ENCODE results near the gene RPS6KB2. TPM values are rescaled to one million over a fixed set of nuclear protein-coding genes. Genes with fewer than 3 reads are reported as not detected.
A peak's percentile ranks its signal among the peaks of the same experiment; 100 is the strongest.
"Not testable (repeated sequence)": the region's sequence is repeated elsewhere in the genome, so short reads cannot be mapped to it uniquely, and the experiment has no call there.

Gene RPS6KB2
- total RNA-seq, 3 donors from 2014 or later (not counting 1 experiment from before 2014, with no cell fraction given) = 81.0 to 89.6 (median 84.6) TPM

- intact Hi-C loops (cut with micrococcal nuclease) = loop anchor here (1.0 to 5.0 kb wide), 3 partner anchors 13 to 67 kb away; partner anchors contain the start of genes PPP1CA and TBC1D10C
- Histone ChIP-seq H3K9me3 (ENCODE audit: control insufficient read depth, insufficient read depth, low read length) (no peaks in the 10 kb centered on the region), H3K27me3 (ENCODE audit: control insufficient read depth, insufficient read depth, low read length) (no peaks in the 10 kb centered on the region), H3K4me1 (ENCODE audit: control insufficient read depth, insufficient read depth, low read length) (peaks cover 33% of the 10 kb centered on the region), H3K36me3 (ENCODE audit: control insufficient read depth, insufficient read depth, low read length) (peaks cover 6% of the 10 kb centered on the region), H3K4me3 (ENCODE audit: low read length) (peak overlapping the region; percentile 66), H3K27ac (ENCODE audit: low read length) (peak overlapping the region; percentile 89)
- Mint-ChIP-seq H3K9me3 (no peaks in the 10 kb centered on the region), H3K27me3 (ENCODE audit: low read depth in 2 of 2) (no peaks in the 10 kb centered on the region), H3K27ac (peak overlapping the region; percentile 78 to 82), H3K4me3 (peak overlapping the region; percentile 72), H3K36me3 (no peaks in the 10 kb centered on the region), H3K4me1 (peaks cover 12 to 33% of the 10 kb centered on the region in 2 donors)
- DNase-seq (no peak), ATAC-seq (no peak)
- TF ChIP-seq CTCF (IDR thresholded peaks at IDR 0.05) = no peak
- 22% methylated on average over 9 of the region's 9 CpGs for WGBS (ENCODE audit: insufficient coverage)
Observed at GRCh38 chr11:67469508-67469811, 41.2 kb downstream of the RPS6KB2 start.

- Histone ChIP-seq H3K9me3 (ENCODE audit: control insufficient read depth, insufficient read depth, low read length) (no peaks in the 10 kb centered on the region), H3K4me3 (ENCODE audit: low read length) (no peak overlapping the region), H3K36me3 (ENCODE audit: control insufficient read depth, insufficient read depth, low read length) (peaks cover 6% of the 10 kb centered on the region), H3K27ac (ENCODE audit: low read length) (no peak overlapping the region), H3K27me3 (ENCODE audit: control insufficient read depth, insufficient read depth, low read length) (no peaks in the 10 kb centered on the region), H3K4me1 (ENCODE audit: control insufficient read depth, insufficient read depth, low read length) (peaks cover 24% of the 10 kb centered on the region)
- Mint-ChIP-seq H3K4me1 (peaks cover 7 to 23% of the 10 kb centered on the region in 2 donors), H3K36me3 (no peaks in the 10 kb centered on the region), H3K9me3 (no peaks in the 10 kb centered on the region), H3K27me3 (ENCODE audit: low read depth in 2 of 2) (no peaks in the 10 kb centered on the region), H3K27ac (no peak overlapping the region), H3K4me3 (no peak overlapping the region)
- TF ChIP-seq CTCF (IDR thresholded peaks at IDR 0.05) = no peak
- DNase-seq = no peak
- WGBS (ENCODE audit: insufficient coverage) = 90% methylated on average over 8 of the region's 8 CpGs
- intact Hi-C loops (cut with micrococcal nuclease) = no loop called here
- ATAC-seq = no peak
Observed at GRCh38 chr11:67470337-67471002, 42.2 kb downstream of the RPS6KB2 start.

- DNase-seq (no peak), ATAC-seq (no peak)
- H3K27me3 ChIP-seq (ENCODE audit: control insufficient read depth, insufficient read depth, low read length) = no peaks in the 10 kb centered on the region
- no peak overlapping the region for H3K4me3 ChIP-seq (ENCODE audit: low read length)
- H3K4me1 ChIP-seq (ENCODE audit: control insufficient read depth, insufficient read depth, low read length) = peaks cover 14% of the 10 kb centered on the region
- intact Hi-C loops (cut with micrococcal nuclease) = no loop called here
- Mint-ChIP-seq H3K27ac (no peak overlapping the region), H3K27me3 (ENCODE audit: low read depth in 2 of 2) (no peaks in the 10 kb centered on the region), H3K4me1 (peaks cover 6 to 7% of the 10 kb centered on the region in 2 donors), H3K36me3 (no peaks in the 10 kb centered on the region), H3K4me3 (no peak overlapping the region), H3K9me3 (no peaks in the 10 kb centered on the region)
- H3K36me3 ChIP-seq (ENCODE audit: control insufficient read depth, insufficient read depth, low read length) = no peaks in the 10 kb centered on the region
- 83% methylated on average over 6 of the region's 7 CpGs for WGBS (ENCODE audit: insufficient coverage)
- H3K9me3 ChIP-seq (ENCODE audit: control insufficient read depth, insufficient read depth, low read length) = no peaks in the 10 kb centered on the region
- TF ChIP-seq CTCF (IDR thresholded peaks at IDR 0.05) = no peak
- no peak overlapping the region for H3K27ac ChIP-seq (ENCODE audit: low read length)
Observed at GRCh38 chr11:67472882-67473281, 44.6 kb downstream of the RPS6KB2 start.

GRCh38 chr11:67476692-67477091 lies 48.4 kb downstream of the RPS6KB2 start:
- H3K36me3 ChIP-seq (ENCODE audit: control insufficient read depth, insufficient read depth, low read length); H3K27ac ChIP-seq (ENCODE audit: low read length); H3K27me3 Mint-ChIP-seq (ENCODE audit: low read depth in 2 of 2); H3K4me1 Mint-ChIP-seq; H3K4me3 ChIP-seq (ENCODE audit: low read length); ATAC-seq; H3K36me3 Mint-ChIP-seq; H3K9me3 ChIP-seq (ENCODE audit: control insufficient read depth, insufficient read depth, low read length); H3K9me3 Mint-ChIP-seq; DNase-seq; H3K27ac Mint-ChIP-seq; intact Hi-C loops (cut with micrococcal nuclease); H3K4me1 ChIP-seq (ENCODE audit: control insufficient read depth, insufficient read depth, low read length); H3K27me3 ChIP-seq (ENCODE audit: control insufficient read depth, insufficient read depth, low read length); H3K4me3 Mint-ChIP-seq: not testable (repeated sequence)
- WGBS (ENCODE audit: insufficient coverage) = 93% methylated on average over 10 of the region's 10 CpGs

- H3K27ac ChIP-seq (ENCODE audit: low read length); H3K4me1 ChIP-seq (ENCODE audit: control insufficient read depth, insufficient read depth, low read length); DNase-seq; H3K27me3 ChIP-seq (ENCODE audit: control insufficient read depth, insufficient read depth, low read length); H3K9me3 Mint-ChIP-seq; H3K4me1 Mint-ChIP-seq; H3K36me3 Mint-ChIP-seq; intact Hi-C loops (cut with micrococcal nuclease); H3K36me3 ChIP-seq (ENCODE audit: control insufficient read depth, insufficient read depth, low read length); ATAC-seq; H3K9me3 ChIP-seq (ENCODE audit: control insufficient read depth, insufficient read depth, low read length); H3K4me3 ChIP-seq (ENCODE audit: low read length); H3K4me3 Mint-ChIP-seq; H3K27me3 Mint-ChIP-seq (ENCODE audit: low read depth in 2 of 2); H3K27ac Mint-ChIP-seq: not testable (repeated sequence)
- WGBS (ENCODE audit: insufficient coverage) = 94% methylated on average over 10 of the region's 16 CpGs
Observed at GRCh38 chr11:67477344-67478050, 49.2 kb downstream of the RPS6KB2 start.
